KOPT-K1 (cell line): ENCODE data around the gene QKI.

ENCODE experiments used
- H3K27ac ChIP-seq: fragments of 200-600 bp; sonication (generic); 2 replicates; pipeline ENCODE4 v1.5.1; 2016; ENCODE audit warnings: antibody characterized with exemption, mild to moderate bottlenecking, low read depth, low read length; ENCODE audit not compliant: poor library complexity, severe bottlenecking
- H3K36me3 ChIP-seq: fragments of 200-600 bp; sonication (generic); 2 replicates; pipeline ENCODE4 v1.5.1; 2017; ENCODE audit warnings: antibody characterized with exemption, mild to moderate bottlenecking, low read length, moderate library complexity; ENCODE audit not compliant: insufficient read depth
- H3K9me3 ChIP-seq: fragments of 200-600 bp; sonication (generic); 2 replicates; pipeline ENCODE4 v1.5.1; 2017; ENCODE audit warnings: antibody characterized with exemption, low read length, mild to moderate bottlenecking; ENCODE audit not compliant: insufficient read depth, poor library complexity, severe bottlenecking

QKI gene

DNA sequence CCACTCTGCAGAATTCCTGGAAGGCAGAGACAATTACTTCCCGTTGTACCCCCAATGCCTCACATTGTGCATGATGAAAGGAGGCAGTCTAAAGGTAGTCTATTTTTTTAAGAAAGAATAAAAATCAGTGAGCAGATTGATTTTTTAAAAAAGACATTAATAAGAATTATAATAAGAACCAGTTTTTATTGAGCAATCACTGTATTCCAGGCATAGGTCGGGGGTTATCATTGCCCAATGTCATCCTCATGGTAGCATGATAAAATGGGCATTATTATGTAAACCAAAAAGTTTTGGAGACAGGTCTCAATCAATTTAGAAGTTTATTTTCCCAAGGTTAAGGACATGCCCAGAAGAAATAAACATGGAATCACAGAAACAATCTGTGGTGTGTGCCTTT, 14.0 kb upstream of the QKI start:
- no peaks in the 10 kb centered on the region for H3K36me3 ChIP-seq
- no peaks in the 10 kb centered on the region for H3K9me3 ChIP-seq
- H3K27ac ChIP-seq: no peak overlapping the region

GRCh38 chr6:163401039-163401885, 13.3 kb upstream of the QKI start:
- H3K9me3 ChIP-seq: no peaks in the 10 kb centered on the region
- H3K36me3 ChIP-seq: no peaks in the 10 kb centered on the region
- H3K27ac ChIP-seq: no peak overlapping the region

- no peaks in the 10 kb centered on the region for H3K36me3 ChIP-seq
- H3K9me3 ChIP-seq: no peaks in the 10 kb centered on the region
- H3K27ac ChIP-seq: no peak overlapping the region
Observed at GRCh38 chr6:163402616-163403015, 11.9 kb upstream of the QKI start.

- Histone ChIP-seq H3K27ac (no peak overlapping the region), H3K9me3 (no peaks in the 10 kb centered on the region), H3K36me3 (no peaks in the 10 kb centered on the region)
Observed at GRCh38 chr6:163404825-163405265, 9.7 kb upstream of the QKI start.

- no peaks in the 10 kb centered on the region for H3K9me3 ChIP-seq
- no peak overlapping the region for H3K27ac ChIP-seq
- H3K36me3 ChIP-seq: no peaks in the 10 kb centered on the region
Observed at GRCh38 chr6:163405412-163406309, 8.9 kb upstream of the QKI start.

DNA sequence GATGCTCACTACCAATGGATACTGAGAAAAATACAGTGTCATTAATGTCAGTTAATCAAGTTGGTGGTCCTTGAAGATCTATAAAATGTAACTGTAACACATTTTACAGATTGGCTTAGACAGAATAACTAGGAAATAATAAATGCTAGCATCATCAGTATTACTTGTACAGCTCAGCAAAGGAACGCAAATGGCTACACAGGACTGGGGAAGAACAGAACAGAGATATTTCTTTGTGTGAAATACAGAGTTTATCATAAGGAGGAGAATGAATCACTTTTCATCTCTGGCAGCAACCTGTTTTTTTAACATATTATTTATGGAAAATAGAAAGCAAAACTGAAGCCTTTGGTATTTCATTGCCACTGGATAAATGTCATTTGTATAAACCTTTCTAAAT, 8.2 kb upstream of the QKI start:
- Histone ChIP-seq H3K36me3 (no peaks in the 10 kb centered on the region), H3K27ac (no peak overlapping the region)

GRCh38 chr6:163406830-163407229, 7.7 kb upstream of the QKI start:
- Histone ChIP-seq H3K27ac (no peak overlapping the region), H3K36me3 (no peaks in the 10 kb centered on the region), H3K9me3 (no peaks in the 10 kb centered on the region)

More for the DNA sequence above, 8.2 kb upstream of the QKI start:
- H3K9me3 ChIP-seq: no peaks in the 10 kb centered on the region

DNA sequence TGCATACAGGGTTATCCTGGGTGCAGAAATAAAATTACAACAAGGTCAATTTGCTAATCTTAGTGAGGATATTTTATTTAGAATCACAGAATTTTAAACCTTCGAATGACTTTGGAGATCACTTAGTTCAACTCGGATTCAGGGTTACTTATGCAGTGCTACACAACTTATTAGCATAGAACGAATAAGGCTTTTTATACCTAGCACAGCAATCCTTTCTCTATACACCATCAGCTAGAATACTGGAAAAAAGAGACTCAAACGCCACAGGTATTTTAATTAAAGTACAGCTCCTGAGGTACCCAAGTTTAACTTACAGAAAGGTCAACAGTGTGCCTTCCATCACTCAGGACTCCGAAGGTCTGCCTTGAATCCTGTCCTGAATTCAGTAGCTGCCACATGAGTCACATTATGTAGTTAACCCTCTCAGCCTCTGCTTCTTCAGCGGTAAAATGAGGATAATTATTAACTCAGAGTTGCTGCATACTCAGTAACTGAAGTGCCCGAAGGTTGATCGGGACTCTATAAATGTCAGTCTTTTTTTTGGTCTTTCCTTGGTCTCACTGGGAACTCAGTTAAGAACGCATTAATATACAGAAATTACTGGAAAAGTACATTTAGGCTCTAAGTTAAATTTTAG, 6.0 kb upstream of the QKI start:
- Histone ChIP-seq H3K36me3 (no peaks in the 10 kb centered on the region), H3K9me3 (no peaks in the 10 kb centered on the region), H3K27ac (no peak overlapping the region)

- H3K9me3 ChIP-seq: no peaks in the 10 kb centered on the region
- no peak overlapping the region for H3K27ac ChIP-seq
Observed at GRCh38 chr6:163409712-163410111, 4.8 kb upstream of the QKI start.

GRCh38 chr6:163412341-163412740, 2.2 kb upstream of the QKI start:
- H3K36me3 ChIP-seq: no peaks in the 10 kb centered on the region
- H3K27ac ChIP-seq: no peak overlapping the region
- no peaks in the 10 kb centered on the region for H3K9me3 ChIP-seq

More at GRCh38 chr6:163409712-163410111, 4.8 kb upstream of the QKI start:
- H3K36me3 ChIP-seq: no peaks in the 10 kb centered on the region

DNA sequence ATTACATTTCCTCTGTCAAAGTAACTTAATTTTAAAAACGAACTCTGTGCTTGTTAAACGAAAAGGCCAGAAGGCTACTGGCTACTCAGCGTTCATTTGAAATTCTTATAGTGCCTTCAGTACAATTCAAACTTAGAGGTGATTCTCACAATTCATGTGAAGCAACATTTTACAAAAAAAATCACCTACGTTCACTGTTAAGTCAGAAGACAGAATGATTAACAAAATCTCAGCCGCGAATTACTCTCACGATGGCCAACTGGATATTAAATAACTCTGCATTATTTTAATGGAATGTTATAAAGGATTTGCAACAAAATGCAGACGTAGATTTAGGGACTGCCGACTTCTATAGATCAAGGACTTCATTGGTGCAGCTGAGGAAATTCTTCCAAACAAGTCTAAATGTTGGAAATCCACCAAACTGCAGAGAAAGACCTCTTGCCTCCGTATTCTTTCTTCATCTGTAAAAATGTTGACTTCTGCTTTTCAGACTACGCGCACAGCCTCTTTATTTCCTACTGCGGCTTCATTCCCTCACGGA, 1.6 kb upstream of the QKI start:
- Histone ChIP-seq H3K27ac (peak overlapping the region; percentile 68), H3K9me3 (no peaks in the 10 kb centered on the region)

DNA sequence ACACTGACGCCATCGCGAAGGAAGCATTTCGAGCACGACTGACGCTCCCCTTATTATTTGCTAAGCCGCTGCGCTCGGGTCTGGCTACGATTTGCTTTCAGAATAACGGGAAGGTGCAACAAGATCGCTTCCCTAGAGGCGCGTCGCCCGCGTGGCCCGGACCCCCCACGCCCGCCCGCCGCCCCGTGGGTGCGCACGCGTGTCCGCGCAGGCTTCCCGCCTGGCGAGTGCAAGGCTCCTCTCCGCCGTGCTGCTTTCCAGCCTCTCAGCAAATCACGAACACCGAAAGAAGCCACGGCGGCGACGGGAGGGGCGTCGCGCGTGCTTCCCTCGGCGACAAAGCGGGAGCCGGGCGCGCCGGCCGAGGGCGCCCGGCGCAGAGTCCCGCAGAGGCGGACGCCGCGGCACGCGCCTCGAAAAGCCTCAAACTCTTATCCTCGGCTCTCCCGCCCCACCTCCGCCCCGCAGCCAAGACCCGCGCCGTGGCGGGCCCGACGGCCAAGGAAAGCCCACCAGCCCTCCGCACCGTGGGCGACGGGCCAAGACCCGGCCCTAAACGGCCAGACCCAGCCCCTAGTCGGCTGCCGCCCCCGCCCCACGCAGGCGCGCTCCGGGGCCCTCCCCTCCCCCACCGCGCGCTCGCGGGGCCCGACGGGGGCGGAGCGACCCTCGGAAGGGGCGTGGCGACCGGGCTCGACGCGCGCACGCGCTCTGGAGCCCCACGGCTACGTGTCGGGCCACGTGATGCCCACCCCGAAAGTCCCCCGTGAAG, 987 bp upstream of the QKI start:
- H3K36me3 ChIP-seq: no peaks in the 10 kb centered on the region
- H3K27ac ChIP-seq: peak overlapping the region; percentile 68
- no peaks in the 10 kb centered on the region for H3K9me3 ChIP-seq

More for the DNA sequence above, 1.6 kb upstream of the QKI start:
- H3K36me3 ChIP-seq: no peaks in the 10 kb centered on the region

DNA sequence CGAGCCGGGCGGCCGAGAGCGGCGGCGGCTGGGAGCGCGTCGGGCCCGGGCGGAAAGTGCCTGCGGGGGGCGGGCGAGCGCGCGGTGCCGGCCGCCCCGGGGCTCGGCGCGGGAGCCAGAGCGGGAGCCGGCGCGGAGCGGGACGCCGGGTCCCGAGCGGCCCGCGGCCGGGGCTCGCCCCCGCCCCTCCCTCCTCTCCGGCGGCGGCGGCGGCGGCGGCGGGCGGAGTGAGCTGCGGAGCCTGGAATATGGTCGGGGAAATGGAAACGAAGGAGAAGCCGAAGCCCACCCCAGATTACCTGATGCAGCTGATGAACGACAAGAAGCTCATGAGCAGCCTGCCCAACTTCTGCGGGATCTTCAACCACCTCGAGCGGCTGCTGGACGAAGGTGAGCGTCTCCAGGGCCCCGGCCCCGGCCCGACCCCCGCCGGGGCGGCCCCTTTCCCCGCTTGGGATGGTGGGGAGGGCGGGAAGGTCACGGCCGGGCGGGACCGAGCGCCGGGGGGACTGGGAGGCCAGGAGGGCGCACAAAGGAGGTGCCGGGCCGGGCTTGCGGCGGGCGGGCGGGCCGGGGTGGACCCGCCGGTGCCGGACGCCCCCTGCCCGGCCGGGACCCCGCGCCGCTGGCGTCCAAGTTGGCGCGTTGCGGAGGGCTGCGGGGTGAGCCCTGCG, 565 bp downstream of the QKI start:
- H3K9me3 ChIP-seq: no peaks in the 10 kb centered on the region

More for the DNA sequence above, 565 bp downstream of the QKI start:
- Histone ChIP-seq H3K36me3 (no peaks in the 10 kb centered on the region), H3K27ac (peak overlapping the region; percentile 73)
